ENCODE data around the gene KLF11.
"Not testable (repeated sequence)": the region's sequence is repeated elsewhere in the genome, so short reads cannot be mapped to it uniquely, and the experiment has no call there.

KLF11 gene

GRCh38 chr2:10006236-10007161, 36.9 kb upstream of the KLF11 start:
- Mint-ChIP-seq H3K27me3 (peaks cover 8% of the 10 kb centered on the region), H3K4me3 (no peak overlapping the region), H3K9me3 (no peaks in the 10 kb centered on the region), H3K4me1 (no peaks in the 10 kb centered on the region), H3K27ac (no peak overlapping the region), H3K36me3 (no peaks in the 10 kb centered on the region)

- H3K9me3 Mint-ChIP-seq: no peaks in the 10 kb centered on the region
- H3K36me3 Mint-ChIP-seq: no peaks in the 10 kb centered on the region
- no peak overlapping the region for H3K4me3 Mint-ChIP-seq
- H3K4me1 Mint-ChIP-seq: no peaks in the 10 kb centered on the region
- peaks cover 8% of the 10 kb centered on the region for H3K27me3 Mint-ChIP-seq
- H3K27ac Mint-ChIP-seq: no peak overlapping the region
Measured at GRCh38 chr2:10007435-10007834, 35.9 kb upstream of the KLF11 start.

GRCh38 chr2:10007921-10008808, 35.2 kb upstream of the KLF11 start:
- no peak overlapping the region for H3K4me3 Mint-ChIP-seq
- H3K9me3 Mint-ChIP-seq: no peaks in the 10 kb centered on the region
- H3K36me3 Mint-ChIP-seq: no peaks in the 10 kb centered on the region

GRCh38 chr2:10008809-10009176, 34.6 kb upstream of the KLF11 start:
- H3K27me3 Mint-ChIP-seq: peaks cover 8% of the 10 kb centered on the region
- no peak overlapping the region for H3K4me3 Mint-ChIP-seq
- H3K36me3 Mint-ChIP-seq: no peaks in the 10 kb centered on the region
- H3K4me1 Mint-ChIP-seq: no peaks in the 10 kb centered on the region
- no peaks in the 10 kb centered on the region for H3K9me3 Mint-ChIP-seq
- H3K27ac Mint-ChIP-seq: no peak overlapping the region

More at GRCh38 chr2:10007921-10008808, 35.2 kb upstream of the KLF11 start:
- Mint-ChIP-seq H3K4me1 (no peaks in the 10 kb centered on the region), H3K27ac (no peak overlapping the region), H3K27me3 (peaks cover 8% of the 10 kb centered on the region)

GRCh38 chr2:10009271-10009810, 34.0 kb upstream of the KLF11 start:
- Mint-ChIP-seq H3K4me1 (no peaks in the 10 kb centered on the region), H3K27me3 (peaks cover 8% of the 10 kb centered on the region), H3K27ac (no peak overlapping the region), H3K36me3 (no peaks in the 10 kb centered on the region), H3K9me3 (no peaks in the 10 kb centered on the region), H3K4me3 (no peak overlapping the region)

GRCh38 chr2:10009811-10010781, 33.3 kb upstream of the KLF11 start:
- no peaks in the 10 kb centered on the region for H3K9me3 Mint-ChIP-seq
- no peak overlapping the region for H3K4me3 Mint-ChIP-seq
- no peaks in the 10 kb centered on the region for H3K4me1 Mint-ChIP-seq
- peaks cover 8% of the 10 kb centered on the region for H3K27me3 Mint-ChIP-seq
- no peaks in the 10 kb centered on the region for H3K36me3 Mint-ChIP-seq
- no peak overlapping the region for H3K27ac Mint-ChIP-seq

GRCh38 chr2:10010861-10011605, 32.3 kb upstream of the KLF11 start:
- H3K4me3 Mint-ChIP-seq, H3K27ac Mint-ChIP-seq, H3K4me1 Mint-ChIP-seq, H3K27me3 Mint-ChIP-seq, H3K36me3 Mint-ChIP-seq, H3K9me3 Mint-ChIP-seq: not testable (repeated sequence)

GRCh38 chr2:10011606-10012325, 31.6 kb upstream of the KLF11 start:
- H3K9me3 Mint-ChIP-seq, H3K4me3 Mint-ChIP-seq, H3K4me1 Mint-ChIP-seq, H3K36me3 Mint-ChIP-seq, H3K27ac Mint-ChIP-seq, H3K27me3 Mint-ChIP-seq: not testable (repeated sequence)

GRCh38 chr2:10012366-10012962, 30.9 kb upstream of the KLF11 start:
- H3K27me3 Mint-ChIP-seq, H3K4me3 Mint-ChIP-seq, H3K9me3 Mint-ChIP-seq, H3K4me1 Mint-ChIP-seq, H3K36me3 Mint-ChIP-seq, H3K27ac Mint-ChIP-seq: not testable (repeated sequence)

- no peak overlapping the region for H3K4me3 Mint-ChIP-seq
- peaks cover 3% of the 10 kb centered on the region for H3K27me3 Mint-ChIP-seq
- no peaks in the 10 kb centered on the region for H3K4me1 Mint-ChIP-seq
- peaks cover 4% of the 10 kb centered on the region for H3K36me3 Mint-ChIP-seq
- H3K27ac Mint-ChIP-seq: no peak overlapping the region
- H3K9me3 Mint-ChIP-seq: no peaks in the 10 kb centered on the region
Measured at GRCh38 chr2:10012963-10013461, 30.3 kb upstream of the KLF11 start.

GRCh38 chr2:10013651-10014417, 29.5 kb upstream of the KLF11 start:
- H3K4me3 Mint-ChIP-seq, H3K27ac Mint-ChIP-seq, H3K9me3 Mint-ChIP-seq, H3K4me1 Mint-ChIP-seq, H3K36me3 Mint-ChIP-seq, H3K27me3 Mint-ChIP-seq: not testable (repeated sequence)

GRCh38 chr2:10014418-10015190, 28.7 kb upstream of the KLF11 start:
- H3K27ac Mint-ChIP-seq: no peak overlapping the region
- H3K4me3 Mint-ChIP-seq: no peak overlapping the region
- peaks cover 4% of the 10 kb centered on the region for H3K36me3 Mint-ChIP-seq
- no peaks in the 10 kb centered on the region for H3K9me3 Mint-ChIP-seq
- peaks cover 3% of the 10 kb centered on the region for H3K27me3 Mint-ChIP-seq
- no peaks in the 10 kb centered on the region for H3K4me1 Mint-ChIP-seq

Measured in activated naive CD4-positive, alpha-beta T cell treated with anti-CD3 and anti-CD28 coated beads, Interleukin-2, amount 50 U/mL, for 24 hours (primary cell).